DND-41 (cell line): ENCODE results near the gene CFAP77.

Experiments
- ATAC-seq: fragments of 200-7000 bp; cut with Tn5 transposase; 3 replicates; pipeline ENCODE4 v1.9.1; 2021; ENCODE audit warnings: low read depth; ENCODE audit not compliant: insufficient read depth
- DNase-seq: peaks from one replicate; pipeline ENCODE4 v3.0.0-alpha.2; 2020
- H2AFZ ChIP-seq: 2 replicates; pipeline ENCODE4 v1.6.0; 2012; ENCODE audit warnings: low read depth, low read length
- H3K27ac ChIP-seq: 2 replicates; pipeline ENCODE4 v1.5.1; 2012; ENCODE audit warnings: low read length, inconsistent platforms
- H3K27me3 ChIP-seq: fragments of 200-600 bp; sonication (generic); 2 replicates; pipeline ENCODE4 v1.6.0; 2012; ENCODE audit warnings: low read length, mild to moderate bottlenecking, inconsistent platforms; ENCODE audit not compliant: insufficient read depth, poor library complexity
- H3K36me3 ChIP-seq: 2 replicates; pipeline ENCODE4 v1.5.1; 2012; ENCODE audit warnings: low read length, inconsistent platforms; ENCODE audit not compliant: insufficient read depth
- H3K4me1 ChIP-seq: 2 replicates; pipeline ENCODE4 v1.5.1; 2012; ENCODE audit warnings: mild to moderate bottlenecking, low read length; ENCODE audit not compliant: insufficient read depth
- H3K4me2 ChIP-seq: 2 replicates; pipeline ENCODE4 v1.6.0; 2012; ENCODE audit warnings: mild to moderate bottlenecking, moderate library complexity, low read length, inconsistent platforms; ENCODE audit not compliant: insufficient read depth
- H3K4me3 ChIP-seq, 2 experiments: fragments of 200-600 bp in 1 of 2; shearing (Covaris generic) in 1 of 2; 2 replicates each; pipeline ENCODE4 v1.5.1; 2012 to 2016; ENCODE audit warnings: inconsistent platforms in 2 of 2, low read length in 2 of 2, mild to moderate bottlenecking in 2 of 2, low read depth in 1 of 2, moderate library complexity in 1 of 2
- H3K79me2 ChIP-seq: 2 replicates; pipeline ENCODE4 v1.6.0; 2012; ENCODE audit warnings: low read length, inconsistent platforms; ENCODE audit not compliant: insufficient read depth
- H3K9ac ChIP-seq: 2 replicates; pipeline ENCODE4 v1.6.0; 2012; ENCODE audit warnings: low read depth, mild to moderate bottlenecking, inconsistent platforms, low read length, moderate library complexity
- H3K9me3 ChIP-seq: 2 replicates; pipeline ENCODE4 v1.5.1; 2012; ENCODE audit warnings: low read length, moderate library complexity, mild to moderate bottlenecking, inconsistent platforms; ENCODE audit not compliant: insufficient read depth, severe bottlenecking
- H4K20me1 ChIP-seq: 2 replicates; pipeline ENCODE4 v1.6.0; 2012; ENCODE audit warnings: low read length; ENCODE audit not compliant: insufficient read depth
- EZH2 ChIP-seq: IDR thresholded peaks from 3 replicates; pipeline ENCODE4 v1.6.1; 2012; ENCODE audit warnings: borderline replicate concordance, low read depth, mild to moderate bottlenecking, moderate library complexity, low read length, inconsistent platforms; ENCODE audit not compliant: severe bottlenecking
- TF ChIP-seq, protein P1 (sequence below): IDR thresholded peaks from 2 replicates; pipeline ENCODE4 v1.5.1; 2012; ENCODE audit warnings: borderline replicate concordance, low read length, moderate library complexity, mild to moderate bottlenecking; ENCODE audit not compliant: poor library complexity, severe bottlenecking; ENCODE audit errors: extremely low read depth

Gene CFAP77

DNA sequence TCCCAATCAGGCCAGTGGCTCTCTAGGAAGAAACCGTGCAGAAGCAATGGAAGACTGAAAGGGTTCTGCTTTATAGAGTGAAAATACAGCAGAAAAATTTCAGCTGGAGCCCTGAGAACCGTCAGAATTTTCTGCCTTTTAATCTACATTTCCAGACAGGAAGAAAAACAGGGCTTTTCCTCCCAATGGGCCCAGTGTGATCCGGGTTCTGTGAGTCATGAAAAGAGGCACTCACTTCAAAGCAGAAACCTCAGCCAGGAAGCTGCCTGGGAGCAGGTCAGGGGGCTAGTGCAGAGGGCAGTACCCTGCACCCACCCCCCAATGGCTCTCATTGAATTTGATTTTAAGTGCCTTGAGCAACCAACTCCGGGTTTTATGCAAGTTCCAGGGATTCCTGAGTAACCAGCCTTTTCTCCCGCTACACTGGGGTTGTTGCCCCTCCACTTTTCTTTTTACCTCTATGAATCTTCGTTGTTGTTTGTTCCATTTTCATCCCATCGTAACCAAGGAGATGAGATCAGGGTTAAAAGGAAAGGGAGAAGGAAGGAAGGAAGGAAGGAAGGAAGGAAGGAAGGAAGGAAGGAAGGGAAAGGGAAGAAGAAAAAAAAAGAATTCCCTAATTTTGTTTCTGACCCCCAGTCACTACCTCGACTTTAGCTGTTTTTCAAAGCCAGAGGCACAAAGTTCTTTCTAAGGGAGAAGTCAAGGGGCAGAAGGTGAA, 173.7 kb downstream of the CFAP77 start:
- TF ChIP-seq, protein P1, sequence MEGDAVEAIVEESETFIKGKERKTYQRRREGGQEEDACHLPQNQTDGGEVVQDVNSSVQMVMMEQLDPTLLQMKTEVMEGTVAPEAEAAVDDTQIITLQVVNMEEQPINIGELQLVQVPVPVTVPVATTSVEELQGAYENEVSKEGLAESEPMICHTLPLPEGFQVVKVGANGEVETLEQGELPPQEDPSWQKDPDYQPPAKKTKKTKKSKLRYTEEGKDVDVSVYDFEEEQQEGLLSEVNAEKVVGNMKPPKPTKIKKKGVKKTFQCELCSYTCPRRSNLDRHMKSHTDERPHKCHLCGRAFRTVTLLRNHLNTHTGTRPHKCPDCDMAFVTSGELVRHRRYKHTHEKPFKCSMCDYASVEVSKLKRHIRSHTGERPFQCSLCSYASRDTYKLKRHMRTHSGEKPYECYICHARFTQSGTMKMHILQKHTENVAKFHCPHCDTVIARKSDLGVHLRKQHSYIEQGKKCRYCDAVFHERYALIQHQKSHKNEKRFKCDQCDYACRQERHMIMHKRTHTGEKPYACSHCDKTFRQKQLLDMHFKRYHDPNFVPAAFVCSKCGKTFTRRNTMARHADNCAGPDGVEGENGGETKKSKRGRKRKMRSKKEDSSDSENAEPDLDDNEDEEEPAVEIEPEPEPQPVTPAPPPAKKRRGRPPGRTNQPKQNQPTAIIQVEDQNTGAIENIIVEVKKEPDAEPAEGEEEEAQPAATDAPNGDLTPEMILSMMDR: no peak
- no peak for TF ChIP-seq EZH2
- no peak for ATAC-seq

GRCh38 chr9:132584601-132585560, 174.9 kb downstream of the CFAP77 start:
- Histone ChIP-seq H4K20me1 (peaks cover 19% of the 10 kb centered on the region; the same call in 1 of the 2 replicates), H3K36me3 (no peaks in the 10 kb centered on the region), H3K79me2 (no peaks in the 10 kb centered on the region), H3K9me3 (no peaks in the 10 kb centered on the region), H3K9ac (no peak overlapping the region), H3K4me3 (no peak overlapping the region), H3K4me1 (0 out of 2 replicates have a peak, but pooled peaks cover 3% of the 10 kb centered on the region), H3K4me2 (no peak overlapping the region), H3K27me3 (no peaks in the 10 kb centered on the region), H3K27ac (no peak overlapping the region), H2AFZ (no peak overlapping the region)
- no peak for ATAC-seq
- no peak for DNase-seq
- TF ChIP-seq, protein P1: no peak
- TF ChIP-seq EZH2: no peak

More for the DNA sequence above, 173.7 kb downstream of the CFAP77 start:
- no peak for DNase-seq
- no peaks in the 10 kb centered on the region for H3K79me2 ChIP-seq
- H3K36me3 ChIP-seq: no peaks in the 10 kb centered on the region
- no peak overlapping the region for H3K27ac ChIP-seq
- no peak overlapping the region for H3K4me3 ChIP-seq
- no peak overlapping the region for H3K4me2 ChIP-seq
- no peak overlapping the region for H2AFZ ChIP-seq
- H3K9ac ChIP-seq: no peak overlapping the region
- H3K27me3 ChIP-seq: no peaks in the 10 kb centered on the region
- H3K9me3 ChIP-seq: no peaks in the 10 kb centered on the region
- H3K4me1 ChIP-seq: 0 out of 2 replicates have a peak, but pooled peaks cover 3% of the 10 kb centered on the region
- peaks cover 19% of the 10 kb centered on the region; the same call in 1 of the 2 replicates for H4K20me1 ChIP-seq

- Histone ChIP-seq H3K4me1 (0 out of 2 replicates have a peak, but pooled peaks cover 3% of the 10 kb centered on the region), H2AFZ (no peak overlapping the region), H3K36me3 (no peaks in the 10 kb centered on the region), H3K27me3 (no peaks in the 10 kb centered on the region), H3K4me3 (no peak overlapping the region), H4K20me1 (peaks cover 23% of the 10 kb centered on the region; the same call in 1 of the 2 replicates), H3K27ac (no peak overlapping the region), H3K9ac (no peak overlapping the region), H3K4me2 (no peak overlapping the region), H3K79me2 (no peaks in the 10 kb centered on the region), H3K9me3 (no peaks in the 10 kb centered on the region)
- no peak for ATAC-seq
- TF ChIP-seq, protein P1: no peak
- no peak for TF ChIP-seq EZH2
- DNase-seq: no peak
Observed at GRCh38 chr9:132585954-132586829, 176.2 kb downstream of the CFAP77 start.
